ENCODE data around the gene TMIGD1. TPM values are rescaled to one million over a fixed set of nuclear protein-coding genes. Genes with fewer than 3 reads are reported as not detected.

The TMIGD1 gene
- total and polyA plus RNA-seq, 2 of the 13 experiments (the other 11 are each of a cell fraction or from before 2014, with no cell fraction given): not detected

DNA sequence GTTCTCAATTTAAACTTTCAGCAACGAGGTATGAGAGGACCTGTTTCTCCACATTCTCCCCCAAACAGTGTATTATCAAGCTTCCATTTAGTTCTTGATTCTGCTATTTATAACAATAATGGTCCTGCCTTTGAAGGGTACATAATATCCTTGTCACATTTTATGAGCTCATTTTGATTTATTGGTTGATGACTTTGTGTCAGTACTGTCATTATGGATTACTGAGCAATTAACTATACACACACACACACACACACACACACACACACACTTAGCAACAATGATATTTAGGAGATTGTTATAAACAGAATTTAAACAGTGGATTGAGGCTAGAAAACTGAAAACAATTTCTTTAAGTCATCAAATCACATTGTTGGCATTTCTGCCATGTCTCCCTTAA is 7.0 kb downstream of the TMIGD1 start:
- no peaks in the 10 kb centered on the region; a peak in 1 of 5 replicates for H3K27me3 ChIP-seq (ENCODE audit: control insufficient read depth in 1 of 2, insufficient read depth in 2 of 2, low read length in 2 of 2)
- H3K36me3 ChIP-seq (replicated peaks in 1 of 2; ENCODE audit: control insufficient read depth in 1 of 2, insufficient read depth in 2 of 2, low read length in 2 of 2): no peaks in the 10 kb centered on the region
- H4K20me1 ChIP-seq (ENCODE audit: insufficient read depth, low read length): no peaks in the 10 kb centered on the region
- ChIA-PET POLR2A (interaction anchor here (1.8 kb wide), 1 partner anchor 18 kb away, joined by 4 read pairs; no protein-coding TSS in a partner anchor), CTCF (ENCODE audit: low intra/inter-chr PET ratio, low total read pairs) (no interaction called here)
- no peaks in the 10 kb centered on the region for H3K79me2 ChIP-seq (ENCODE audit: insufficient read depth, low read length)
- peaks cover 34% of the 10 kb centered on the region for H3K4me1 ChIP-seq (ENCODE audit: insufficient read depth, low read length)
- ATAC-seq (no peak), FAIRE-seq (no peak), DNase-seq (ENCODE audit: low spot score) (no peak)
- in situ Hi-C loops (cut with HindIII; ENCODE audit: extremely low pct_ligation_motif_present, low pct_unique_long_range_greater_than_20kb): no loop called here
- no TSS peak for BruUV-seq (replicated peaks)
- H3K9ac ChIP-seq (ENCODE audit: insufficient read depth, low read depth, low read length): no peak overlapping the region
- no peak overlapping the region for H3K4me3 ChIP-seq (replicated peaks in 1 of 3; ENCODE audit: insufficient read depth in 1 of 3, low read depth in 2 of 3, low read length in 3 of 3)
- no peaks in the 10 kb centered on the region for H3K9me3 ChIP-seq (ENCODE audit: low read length)
- no peak overlapping the region for H3K27ac ChIP-seq (ENCODE audit: extremely low read length, insufficient read depth, low read length)
- TF ChIP-seq, protein P1, sequence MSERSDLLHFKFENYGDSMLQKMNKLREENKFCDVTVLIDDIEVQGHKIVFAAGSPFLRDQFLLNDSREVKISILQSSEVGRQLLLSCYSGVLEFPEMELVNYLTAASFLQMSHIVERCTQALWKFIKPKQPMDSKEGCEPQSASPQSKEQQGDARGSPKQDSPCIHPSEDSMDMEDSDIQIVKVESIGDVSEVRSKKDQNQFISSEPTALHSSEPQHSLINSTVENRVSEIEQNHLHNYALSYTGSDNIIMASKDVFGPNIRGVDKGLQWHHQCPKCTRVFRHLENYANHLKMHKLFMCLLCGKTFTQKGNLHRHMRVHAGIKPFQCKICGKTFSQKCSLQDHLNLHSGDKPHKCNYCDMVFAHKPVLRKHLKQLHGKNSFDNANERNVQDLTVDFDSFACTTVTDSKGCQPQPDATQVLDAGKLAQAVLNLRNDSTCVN (CRISPR knock-in tag; IDR thresholded peaks at IDR 0.05; ENCODE audit: borderline replicate concordance): no peak
- TF ChIP-seq, protein P2, sequence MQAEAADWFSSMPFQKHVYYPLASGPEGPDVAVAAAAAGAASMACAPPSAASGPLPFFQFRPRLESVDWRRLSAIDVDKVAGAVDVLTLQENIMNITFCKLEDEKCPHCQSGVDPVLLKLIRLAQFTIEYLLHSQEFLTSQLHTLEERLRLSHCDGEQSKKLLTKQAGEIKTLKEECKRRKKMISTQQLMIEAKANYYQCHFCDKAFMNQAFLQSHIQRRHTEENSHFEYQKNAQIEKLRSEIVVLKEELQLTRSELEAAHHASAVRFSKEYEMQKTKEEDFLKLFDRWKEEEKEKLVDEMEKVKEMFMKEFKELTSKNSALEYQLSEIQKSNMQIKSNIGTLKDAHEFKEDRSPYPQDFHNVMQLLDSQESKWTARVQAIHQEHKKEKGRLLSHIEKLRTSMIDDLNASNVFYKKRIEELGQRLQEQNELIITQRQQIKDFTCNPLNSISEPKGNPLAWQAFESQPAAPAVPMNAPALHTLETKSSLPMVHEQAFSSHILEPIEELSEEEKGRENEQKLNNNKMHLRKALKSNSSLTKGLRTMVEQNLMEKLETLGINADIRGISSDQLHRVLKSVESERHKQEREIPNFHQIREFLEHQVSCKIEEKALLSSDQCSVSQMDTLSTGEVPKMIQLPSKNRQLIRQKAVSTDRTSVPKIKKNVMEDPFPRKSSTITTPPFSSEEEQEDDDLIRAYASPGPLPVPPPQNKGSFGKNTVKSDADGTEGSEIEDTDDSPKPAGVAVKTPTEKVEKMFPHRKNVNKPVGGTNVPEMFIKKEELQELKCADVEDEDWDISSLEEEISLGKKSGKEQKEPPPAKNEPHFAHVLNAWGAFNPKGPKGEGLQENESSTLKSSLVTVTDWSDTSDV (CRISPR knock-in tag; IDR thresholded peaks at IDR 0.05): no peak
- no peak for TF ChIP-seq ZNF713 (CRISPR knock-in tag; IDR thresholded peaks at IDR 0.05)
- no peak for TF ChIP-seq ZNF839 (CRISPR knock-in tag; IDR thresholded peaks at IDR 0.05; ENCODE audit: borderline replicate concordance)
- no peak for TF ChIP-seq HOXA5 (CRISPR knock-in tag; IDR thresholded peaks at IDR 0.05)
- no peak for TF ChIP-seq JUND (CRISPR knock-in tag; IDR thresholded peaks at IDR 0.05)
- TF ChIP-seq, protein P3, sequence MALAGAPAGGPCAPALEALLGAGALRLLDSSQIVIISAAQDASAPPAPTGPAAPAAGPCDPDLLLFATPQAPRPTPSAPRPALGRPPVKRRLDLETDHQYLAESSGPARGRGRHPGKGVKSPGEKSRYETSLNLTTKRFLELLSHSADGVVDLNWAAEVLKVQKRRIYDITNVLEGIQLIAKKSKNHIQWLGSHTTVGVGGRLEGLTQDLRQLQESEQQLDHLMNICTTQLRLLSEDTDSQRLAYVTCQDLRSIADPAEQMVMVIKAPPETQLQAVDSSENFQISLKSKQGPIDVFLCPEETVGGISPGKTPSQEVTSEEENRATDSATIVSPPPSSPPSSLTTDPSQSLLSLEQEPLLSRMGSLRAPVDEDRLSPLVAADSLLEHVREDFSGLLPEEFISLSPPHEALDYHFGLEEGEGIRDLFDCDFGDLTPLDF (CRISPR knock-in tag; IDR thresholded peaks at IDR 0.05): no peak
- no peak for TF ChIP-seq EZH2 (conservative IDR thresholded peaks at IDR 0.05; ENCODE audit: low read depth, low read length)
- H3K4me2 ChIP-seq (ENCODE audit: low read depth, low read length): no peak overlapping the region
- WGBS (ENCODE audit: low lambda C conversion rate): 0% methylated on average over 1 of the region's 1 CpG
- intact Hi-C loops (cut with micrococcal nuclease; ENCODE audit: unreplicated experiment): no loop called here
- H2AFZ ChIP-seq (ENCODE audit: low read length): no peak overlapping the region
